ENCODE measurements around the gene GPX7. TPM values are rescaled to one million over a fixed set of nuclear protein-coding genes. Genes with fewer than 3 reads are reported as not detected.

GPX7 gene
- total RNA-seq (2021) (9.9 to 13.9 TPM (median 13.1 TPM) in 3 replicates), Bru-seq, nascent RNA (percentile 55 among the genes with signal in this experiment)
- long read RNA-seq, experiment 1, transcript GPX7-201 (3 exons, 1,228 nt), result major isoform, 23 of 28 reads
- long read RNA-seq, experiment 1, partial matches to known transcripts, result 0 of 28 reads
- long read RNA-seq, experiment 1, other reads (novel, unspliced or antisense), result 4 of 28 reads
- long read RNA-seq, experiment 2, transcript GPX7-201 (3 exons, 1,228 nt), result major isoform, 17 of 19 reads
- long read RNA-seq, experiment 2, partial matches to known transcripts, result 1 of 19 reads
- long read RNA-seq, experiment 2, other reads (novel, unspliced or antisense), result 1 of 19 reads
- long read RNA-seq, experiment 3, transcript GPX7-201 (3 exons, 1,228 nt), result major isoform, 25 of 27 reads
- long read RNA-seq, experiment 3, partial matches to known transcripts, result 0 of 27 reads
- long read RNA-seq, experiment 3, other reads (novel, unspliced or antisense), result 2 of 27 reads

- no peaks in the 10 kb centered on the region for H3K36me3 Mint-ChIP-seq
- peak within 1 kb of the TSS; percentile 72 for H3K4me3 Mint-ChIP-seq
- H3K27ac Mint-ChIP-seq, result no peak within 1 kb of the TSS
- 0 out of 2 replicates have a peak, but pooled peaks cover 3% of the 10 kb centered on the region for H3K9me3 Mint-ChIP-seq
- DNase-seq (ENCODE audit: low spot score) (peak; percentile 51), ATAC-seq (peak; percentile 57)
- ChIA-PET POLR2A (interaction anchor here (1.4 kb wide), 1 partner anchor 12 kb away, joined by 3 read pairs; no protein-coding TSS in a partner anchor), CTCF (interaction anchor here (0.5 to 0.9 kb wide), 3 partner anchors 34 to 84 kb away, joined by 3 to 5 read pairs (median 3); no protein-coding TSS in a partner anchor)
- peaks cover 48% of the 10 kb centered on the region for H3K27me3 Mint-ChIP-seq (ENCODE audit: low read depth)
- TF ChIP-seq ZNF138 (CRISPR knock-in tag; conservative IDR thresholded peaks at IDR 0.05), result 0 out of 2 replicates have a peak, but pooled peaks have one; percentile 28
- no peak for TF ChIP-seq CBFB (CRISPR knock-in tag; IDR thresholded peaks at IDR 0.05; ENCODE audit: low read depth)
- 0 out of 2 replicates have a peak, but pooled peaks have one; percentile 31 for TF ChIP-seq E2F5 (CRISPR knock-in tag; IDR thresholded peaks at IDR 0.05)
- 0 out of 2 replicates have a peak, but pooled peaks have one; percentile 25 for TF ChIP-seq TP53 (CRISPR knock-in tag; IDR thresholded peaks at IDR 0.05)
- no peak for TF ChIP-seq ETV6 (CRISPR knock-in tag; IDR thresholded peaks at IDR 0.05)
- H3K4me1 Mint-ChIP-seq, result peaks cover 11% of the 10 kb centered on the region
Measured at GRCh38 chr1:52601991-52602855, at the start of gene GPX7. Gene GPX7 (plus strand): TSS chr1:52602371. CDS start chr1:52602410, 39 bp downstream.

GRCh38 chr1:52552505-52553361 is 49.4 kb upstream of the GPX7 start, which contains the start of gene TUT4:
Gene TUT4 (minus strand): TSS chr1:52553092. CDS start chr1:52526280, 26,812 bp downstream.
- Mint-ChIP-seq H3K27ac (peak within 1 kb of the TSS; percentile 81), H3K4me3 (peak within 1 kb of the TSS; percentile 86), H3K36me3 (no peaks in the 10 kb centered on the region), H3K9me3 (no peaks in the 10 kb centered on the region), H3K4me1 (peaks cover 36% of the 10 kb centered on the region), H3K27me3 (ENCODE audit: low read depth) (no peaks in the 10 kb centered on the region)
- CTCF ChIA-PET, result interaction anchor here (0.5 to 1.3 kb wide), 15 partner anchors 15 to 621 kb away, joined by 3 to 10 read pairs (median 4); partner anchors contain the start of genes ORC1, PRPF38A and SHISAL2A
- POLR2A ChIA-PET, result interaction anchor here (0.5 to 2.2 kb wide), 11 partner anchors 18 to 1005 kb away, joined by 3 to 16 read pairs (median 3); partner anchors contain the start of genes ORC1 and PRPF38A
- ATAC-seq (peak; percentile 82), DNase-seq (ENCODE audit: low spot score) (peak; percentile 89)
- peak; percentile 20 for TF ChIP-seq FOXP1 (CRISPR knock-in tag; IDR thresholded peaks at IDR 0.05; ENCODE audit: borderline replicate concordance)
- peak; percentile 62; the same call in 1 of the 2 replicates for TF ChIP-seq NFE2L1 (CRISPR knock-in tag; IDR thresholded peaks at IDR 0.05)
- peak; percentile 35; the same call in 1 of the 2 replicates for TF ChIP-seq TEAD1 (CRISPR knock-in tag; IDR thresholded peaks at IDR 0.05)
- TF ChIP-seq CREM (CRISPR knock-in tag; IDR thresholded peaks at IDR 0.05), result 0 out of 2 replicates have a peak, but pooled peaks have one; percentile 42
- TF ChIP-seq MAX (CRISPR knock-in tag; IDR thresholded peaks at IDR 0.05), result peak; percentile 62; the same call in 1 of the 2 replicates
- peak; percentile 45; the same call in 1 of the 2 replicates for TF ChIP-seq ZNF423 (CRISPR knock-in tag; IDR thresholded peaks at IDR 0.05)
- no peak; the same call in 1 of the 2 replicates for TF ChIP-seq ETV6 (CRISPR knock-in tag; IDR thresholded peaks at IDR 0.05)
- no peak for TF ChIP-seq FOXJ3 (CRISPR knock-in tag; IDR thresholded peaks at IDR 0.05; ENCODE audit: borderline replicate concordance)
- no peak for TF ChIP-seq AFF4 (CRISPR knock-in tag; IDR thresholded peaks at IDR 0.05; ENCODE audit: borderline replicate concordance)
- TF ChIP-seq ZNF425 (CRISPR knock-in tag; conservative IDR thresholded peaks at IDR 0.05), result no peak
- peak; percentile 50; the same call in 1 of the 2 replicates for TF ChIP-seq ZNF317 (CRISPR knock-in tag; IDR thresholded peaks at IDR 0.05; ENCODE audit: borderline replicate concordance, low read depth)
- TF ChIP-seq FOXK1 (CRISPR knock-in tag; IDR thresholded peaks at IDR 0.05), result peak; percentile 60; the same call in 1 of the 2 replicates
- peak; percentile 33; the same call in 1 of the 2 replicates for TF ChIP-seq GABPB1 (CRISPR knock-in tag; IDR thresholded peaks at IDR 0.05)
- peak; percentile 69; the same call in 1 of the 2 replicates for TF ChIP-seq HMGXB4 (CRISPR knock-in tag; IDR thresholded peaks at IDR 0.05)
